GM21367 (cell line): ENCODE measurements around the gene BICD2.

Experiments used
- ATAC-seq: cut with Tn5 transposase; IDR thresholded peaks from one replicate; pipeline ENCODE4 v1.9.1; 2021; ENCODE audit not compliant: unreplicated experiment

BICD2 gene

DNA sequence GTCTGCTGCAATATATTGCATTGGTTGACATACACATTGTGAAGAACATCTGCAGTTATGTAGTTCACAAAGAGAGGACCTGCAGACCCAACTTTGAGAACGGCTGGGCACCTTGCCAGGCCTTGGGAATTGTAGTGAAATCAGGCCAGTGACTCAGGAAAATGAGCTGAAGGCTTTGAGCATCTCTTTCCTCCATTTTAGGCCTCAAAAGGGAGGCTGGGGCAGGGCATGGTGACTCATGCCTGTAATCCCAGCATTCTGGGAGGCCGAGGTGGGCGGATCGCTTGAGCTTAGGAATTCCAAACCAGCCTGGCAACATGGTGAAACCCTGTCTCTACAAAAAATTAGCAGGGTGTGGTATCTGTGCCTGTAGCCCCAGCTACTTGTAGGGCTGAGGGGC, 93.3 kb downstream of the BICD2 start:
- no peak for ATAC-seq

DNA sequence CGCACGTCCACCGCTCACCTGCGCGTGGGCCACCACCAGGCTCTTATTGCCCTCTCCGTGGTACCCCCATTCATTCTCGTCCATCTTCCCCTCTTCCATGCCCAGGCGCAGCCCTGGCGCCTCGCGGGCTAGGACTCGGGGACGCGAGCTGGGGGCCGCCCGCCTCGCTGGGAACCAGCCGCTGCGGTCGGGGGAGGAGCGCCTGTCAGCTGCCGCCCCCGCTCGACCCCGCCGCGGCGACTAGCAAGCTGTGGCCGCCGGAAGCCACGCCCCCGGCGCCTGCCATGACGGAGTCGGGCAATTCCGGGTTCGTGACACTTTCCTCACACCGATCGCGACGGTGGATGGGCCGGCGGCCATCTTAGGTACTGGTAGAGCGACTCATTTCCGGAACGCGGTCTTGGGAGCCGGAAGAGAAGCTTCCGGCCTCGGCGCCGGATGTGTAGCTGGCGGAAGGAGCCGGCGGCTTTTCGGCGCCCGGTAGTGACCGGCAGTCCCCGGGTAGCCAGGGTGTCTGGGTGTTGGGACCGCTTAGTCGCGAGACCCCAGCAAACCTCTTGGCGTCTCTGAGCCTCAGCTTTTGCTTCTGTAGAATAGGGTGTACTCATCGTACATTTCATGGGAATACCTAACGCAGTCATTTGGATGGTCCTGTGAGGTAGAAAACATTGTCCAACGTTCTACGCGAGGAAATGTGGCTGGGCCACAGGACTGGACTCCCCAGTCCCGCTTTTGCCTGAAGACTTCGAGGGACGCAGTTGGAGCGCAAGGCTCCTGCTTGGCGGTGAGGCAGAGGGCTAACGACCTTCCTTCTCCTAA, 94.5 kb downstream of the BICD2 start, which contains the start of gene IPPK:
Gene IPPK (minus strand): TSS at position 242 of the 819 bp plus-strand sequence. CDS start 143 bp downstream, at position 99.
- ATAC-seq, result peak; percentile 87

DNA sequence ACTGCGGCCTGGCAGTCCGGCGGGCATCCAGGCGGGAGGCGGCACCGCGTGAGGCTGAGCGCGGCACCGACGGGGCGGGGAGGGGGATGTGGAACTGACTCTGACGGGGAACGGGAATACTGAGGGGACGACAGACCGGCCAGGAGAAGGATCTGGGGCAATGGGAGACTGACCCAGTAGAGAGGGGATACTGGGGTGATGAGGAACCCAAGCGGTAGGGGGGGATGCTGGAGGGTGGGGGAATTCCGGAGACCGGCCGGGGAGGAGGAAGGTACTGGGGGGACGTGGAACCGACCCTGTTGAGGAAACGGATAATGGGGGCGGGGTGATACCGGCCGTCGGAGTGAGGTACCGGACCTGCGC, 95.1 kb downstream of the BICD2 start:
- ATAC-seq, result peak; percentile 13

DNA sequence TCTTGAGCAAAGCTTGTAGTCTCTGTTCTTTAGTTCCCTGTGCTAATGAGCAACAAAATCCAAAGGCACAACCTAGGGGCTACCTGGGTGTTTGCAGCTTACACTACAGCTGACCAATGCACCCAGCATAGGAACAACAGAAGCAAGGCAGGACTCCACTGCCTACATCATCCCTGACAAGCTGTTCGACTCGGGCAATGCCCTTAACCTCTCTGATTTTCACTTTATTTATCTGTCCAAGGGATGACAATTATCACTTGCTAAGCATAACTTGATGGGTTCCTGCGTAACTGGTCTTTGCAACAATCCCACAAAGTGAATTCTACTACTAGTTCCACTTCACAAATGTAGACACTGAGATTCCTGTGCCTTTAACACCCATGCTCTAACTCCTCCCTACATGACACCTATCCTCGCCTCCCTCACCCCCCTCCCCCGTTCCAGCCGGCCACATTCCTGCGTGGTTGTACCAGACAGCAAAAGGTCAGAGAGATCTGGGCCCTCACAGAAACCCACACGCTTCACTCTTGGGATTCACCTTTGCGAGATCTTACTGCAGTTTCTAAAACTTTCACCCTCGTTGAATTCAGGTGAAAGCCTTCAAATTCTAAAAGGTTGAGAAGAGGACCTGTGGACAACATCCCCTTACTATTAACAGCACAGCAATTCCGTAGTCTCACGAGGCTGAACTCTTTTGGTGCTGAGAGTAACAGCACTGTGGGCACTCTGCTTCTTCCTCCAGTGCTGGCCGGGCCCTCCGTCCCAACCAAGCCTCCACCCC, 95.7 kb downstream of the BICD2 start:
- ATAC-seq, result no peak

DNA sequence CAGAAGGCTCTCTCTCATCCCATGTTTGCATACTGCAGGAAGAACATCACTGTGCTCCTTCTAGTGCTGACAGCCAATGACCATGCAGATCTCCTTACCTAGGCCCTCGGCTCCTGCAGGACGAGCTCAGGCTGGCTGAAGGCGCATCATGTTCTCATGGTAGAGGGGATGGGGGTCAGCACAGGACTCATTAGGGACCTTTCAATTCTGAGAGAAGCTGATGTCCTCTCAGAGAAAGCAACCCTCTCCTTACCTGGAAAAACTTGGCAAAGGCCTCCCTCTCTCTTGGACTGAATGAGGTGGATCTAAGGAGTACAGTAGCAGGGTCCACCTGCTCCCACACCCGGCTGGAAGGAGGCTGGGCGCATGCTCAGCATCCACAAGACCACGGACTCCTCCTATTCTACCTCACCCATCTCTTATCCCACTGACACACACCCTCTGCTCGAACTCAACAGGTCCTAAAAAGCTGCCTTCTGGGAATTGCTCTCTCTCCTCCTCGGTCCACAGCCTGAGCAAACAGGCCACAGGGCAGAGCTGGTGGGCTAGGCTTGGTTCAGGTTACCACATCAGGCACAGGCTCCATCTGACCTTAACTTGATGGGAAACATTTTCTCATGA, 97.6 kb downstream of the BICD2 start:
- ATAC-seq, result no peak

DNA sequence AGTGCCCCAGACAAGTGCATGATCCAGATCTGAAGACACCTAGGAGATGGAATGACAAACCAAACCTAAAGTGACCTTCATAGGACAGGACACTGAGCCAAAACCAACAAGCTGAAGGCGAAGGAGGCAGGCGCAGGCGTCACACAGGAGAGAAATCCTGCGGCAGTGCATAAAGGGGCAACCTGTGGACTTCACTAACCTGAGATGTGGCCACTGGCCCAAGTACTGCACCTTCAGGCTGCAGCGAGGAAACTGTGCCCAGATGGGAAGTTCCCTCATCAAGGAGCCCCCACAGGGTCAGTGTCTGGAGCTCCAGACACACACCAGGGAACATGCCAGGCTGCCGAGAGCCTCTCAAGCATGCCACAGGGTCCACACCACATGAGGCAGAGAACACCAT, 98.4 kb downstream of the BICD2 start:
- ATAC-seq, result no peak

DNA sequence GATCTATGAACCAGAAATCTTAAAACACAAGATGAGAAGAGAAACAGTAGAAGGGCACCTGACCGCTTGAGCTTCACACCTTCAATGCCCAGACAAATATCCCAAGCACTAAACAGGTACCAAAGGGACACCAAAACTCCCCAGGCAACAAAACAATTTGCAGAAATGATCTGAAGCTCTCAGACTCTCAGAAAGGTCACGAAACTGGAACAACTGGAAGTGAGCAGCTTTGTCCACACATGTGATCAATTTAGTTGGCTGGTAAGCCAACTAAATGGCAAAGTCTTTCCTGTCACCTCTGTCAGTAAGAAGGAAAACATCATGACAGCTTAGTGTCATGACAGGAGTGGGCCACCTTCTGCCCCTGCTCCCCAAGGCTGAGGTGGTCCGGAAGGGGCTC, 98.8 kb downstream of the BICD2 start:
- ATAC-seq, result no peak

DNA sequence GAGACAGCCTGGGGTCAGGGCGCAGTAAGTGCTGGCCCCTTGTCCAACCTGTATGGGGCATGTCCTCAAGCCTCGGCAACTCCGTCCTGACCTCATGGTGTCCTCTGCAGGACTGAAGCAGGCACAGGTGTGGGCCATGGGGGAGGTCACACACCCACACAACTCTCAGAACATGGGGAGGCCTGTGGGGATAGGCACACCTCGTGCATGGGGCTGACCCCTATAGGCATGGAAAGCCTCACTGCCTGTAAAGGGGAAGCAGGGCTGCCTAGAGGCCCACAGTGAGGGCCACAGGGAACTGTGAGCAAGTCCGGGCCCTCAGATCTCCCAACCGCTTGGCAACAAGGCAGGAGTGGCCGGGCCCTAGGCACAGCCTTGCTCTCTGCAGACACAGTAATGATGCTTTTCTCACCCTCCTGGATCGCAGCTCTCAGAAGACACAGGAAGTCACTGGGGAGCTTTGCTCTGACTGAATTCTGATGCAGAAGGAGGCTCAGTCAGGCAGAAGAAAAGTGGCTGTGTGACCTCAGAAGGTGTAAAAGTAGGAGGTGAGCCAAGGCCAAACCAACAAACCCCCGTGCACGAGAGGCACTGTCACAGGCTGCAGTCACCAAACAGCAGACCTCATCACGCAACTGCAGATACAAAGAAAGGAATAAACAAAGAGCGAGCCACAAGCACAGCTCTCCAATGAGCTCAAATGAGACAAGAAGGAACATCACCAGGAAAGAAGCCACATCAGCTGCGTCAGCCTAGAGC, 100.1 kb downstream of the BICD2 start:
- no peak for ATAC-seq

DNA sequence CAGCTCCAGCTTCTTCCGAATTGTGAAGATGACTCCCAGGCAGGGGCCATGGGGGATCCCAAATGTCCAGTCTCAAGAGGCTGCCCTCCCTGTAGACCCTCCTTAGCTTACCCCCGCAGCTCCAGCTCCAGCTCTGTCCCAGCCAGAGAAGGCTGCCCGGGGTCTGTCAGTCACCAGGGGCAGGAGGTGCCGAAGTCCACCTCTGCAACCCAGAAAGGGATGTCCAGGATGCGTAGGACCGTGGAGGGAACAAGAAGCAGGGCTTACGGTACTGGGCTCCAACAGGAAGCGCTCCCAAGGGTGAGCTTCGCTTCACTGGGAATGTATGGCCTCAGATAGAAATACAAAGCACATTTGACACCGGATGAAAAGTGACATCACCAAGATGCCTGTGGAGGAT, 100.7 kb downstream of the BICD2 start:
- no peak for ATAC-seq

DNA sequence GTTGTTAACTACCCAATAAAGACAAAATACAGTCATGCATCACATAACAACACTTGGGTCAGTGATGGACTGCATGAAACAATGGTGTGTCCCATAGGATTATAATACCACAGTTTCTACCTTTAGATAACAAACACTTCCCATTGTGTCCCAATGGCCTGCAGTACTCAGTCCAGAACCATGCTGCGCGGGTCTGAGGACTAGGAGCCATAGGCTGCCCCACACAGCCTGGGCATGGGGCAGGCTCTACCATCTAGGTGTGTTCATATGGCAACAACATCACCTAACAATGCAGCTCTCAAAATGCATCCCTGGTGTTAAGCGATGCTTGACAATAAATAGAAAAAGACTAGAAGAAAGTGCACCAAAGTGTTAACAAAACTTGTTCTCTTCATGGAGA, 101.5 kb downstream of the BICD2 start:
- no peak for ATAC-seq

DNA sequence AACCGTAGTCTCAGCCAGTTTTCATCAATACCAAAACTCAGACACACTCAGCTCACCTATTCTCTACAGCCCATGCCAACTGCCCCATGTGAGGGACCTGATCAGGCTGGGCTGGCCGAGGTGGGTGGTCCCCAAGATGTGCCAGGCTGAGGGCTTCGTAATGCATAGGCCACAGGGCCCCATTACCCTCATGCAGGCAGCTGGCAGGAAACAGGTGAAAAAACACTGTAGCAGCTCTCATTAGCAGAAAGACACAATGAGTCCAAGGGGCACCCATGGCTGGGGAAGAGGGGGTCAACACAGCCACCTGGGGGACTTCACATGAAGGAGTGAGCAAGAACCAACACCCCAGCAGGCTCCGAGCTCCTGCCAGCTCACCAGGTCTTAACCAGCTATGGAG, 102.9 kb downstream of the BICD2 start:
- no peak for ATAC-seq
